ENCODE results near the gene GGA1.

GGA1 gene

GRCh38 chr22:37619991-37620390, 11.4 kb downstream of the GGA1 start:
- H3K27ac Mint-ChIP-seq = no peak overlapping the region
- H3K27me3 Mint-ChIP-seq (ENCODE audit: low read depth, poor library complexity) = no peaks in the 10 kb centered on the region
- DNase-seq = no peak
- H3K4me3 Mint-ChIP-seq = no peak overlapping the region
- H3K9me3 Mint-ChIP-seq = no peaks in the 10 kb centered on the region
- peaks cover 12% of the 10 kb centered on the region for H3K4me1 Mint-ChIP-seq
- peaks cover 24% of the 10 kb centered on the region for H3K36me3 Mint-ChIP-seq (ENCODE audit: low read depth)
- TF ChIP-seq CTCF (IDR thresholded peaks at IDR 0.05) = no peak

DNA sequence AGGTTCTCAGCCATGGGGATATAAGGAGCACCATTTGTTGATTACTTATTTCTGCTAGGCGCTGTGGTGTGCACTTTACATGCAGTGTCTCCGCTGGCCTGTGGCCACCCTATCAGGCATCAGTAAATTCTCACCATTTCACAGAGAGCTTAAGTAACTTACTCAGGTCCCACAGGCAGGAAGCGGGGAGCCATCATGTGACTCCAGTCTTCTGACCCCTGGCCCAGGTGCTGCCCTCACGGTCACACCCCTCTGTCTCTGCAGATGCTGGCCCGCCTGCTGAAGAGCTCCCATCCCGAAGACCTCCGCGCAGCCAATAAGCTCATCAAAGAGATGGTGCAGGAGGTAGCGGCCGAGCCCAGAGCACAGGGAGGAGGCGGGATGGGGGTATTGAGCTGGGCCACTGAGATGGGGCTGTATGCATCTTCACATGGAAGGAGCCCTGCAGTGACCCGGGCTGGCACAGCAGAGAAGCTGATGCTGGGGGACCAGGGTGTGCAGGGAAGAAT, 12.8 kb downstream of the GGA1 start:
- Mint-ChIP-seq H3K27ac (peak overlapping the region; percentile 64), H3K9me3 (no peaks in the 10 kb centered on the region), H3K36me3 (ENCODE audit: low read depth) (peaks cover 24% of the 10 kb centered on the region), H3K27me3 (ENCODE audit: low read depth, poor library complexity) (no peaks in the 10 kb centered on the region), H3K4me3 (no peak overlapping the region), H3K4me1 (peaks cover 16% of the 10 kb centered on the region)
- no peak for TF ChIP-seq CTCF (IDR thresholded peaks at IDR 0.05)
- no peak for DNase-seq

DNA sequence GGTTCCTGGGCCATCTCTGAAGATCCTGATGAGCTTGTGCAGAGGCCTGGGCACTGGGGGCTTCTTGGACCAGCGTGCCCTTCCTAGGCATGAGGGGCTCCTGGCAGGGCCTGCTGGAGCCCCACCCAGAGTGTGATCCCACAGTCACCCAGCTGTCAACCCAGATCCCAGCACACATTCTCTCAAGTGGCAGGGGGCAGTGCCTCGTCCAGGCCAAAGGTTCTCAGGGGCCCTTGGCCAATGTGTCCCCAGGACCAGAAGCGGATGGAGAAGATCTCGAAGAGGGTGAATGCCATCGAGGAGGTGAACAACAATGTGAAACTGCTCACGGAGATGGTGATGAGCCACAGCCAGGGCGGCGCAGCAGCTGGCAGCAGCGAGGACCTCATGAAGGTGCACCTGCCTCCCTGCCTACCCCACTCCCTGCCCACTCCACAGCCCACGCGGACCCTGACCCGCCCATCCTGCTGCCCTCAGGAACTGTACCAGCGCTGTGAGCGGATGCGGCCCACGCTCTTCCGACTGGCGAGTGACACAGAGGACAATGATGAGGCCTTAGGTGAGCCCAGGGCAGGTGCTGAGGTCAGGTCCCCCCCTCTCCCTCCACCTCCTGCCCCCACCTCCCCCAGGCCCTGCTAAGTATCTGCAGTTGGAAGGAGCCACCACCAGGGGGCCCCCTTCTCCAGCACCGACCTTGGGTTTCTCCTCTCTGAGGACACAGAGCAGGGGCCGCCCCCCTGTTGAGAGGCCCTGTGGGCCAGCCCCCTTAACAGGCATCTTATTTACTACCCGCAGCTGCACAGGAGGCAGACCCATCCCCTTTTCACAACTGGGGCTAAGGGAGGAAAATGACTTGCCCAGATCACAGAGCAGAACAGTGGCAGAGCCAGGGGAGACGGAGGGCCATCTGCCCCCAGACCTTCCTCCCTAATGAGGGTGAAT, 14.7 kb downstream of the GGA1 start:
- H3K27ac Mint-ChIP-seq = peak overlapping the region; percentile 77
- DNase-seq = peak; percentile 86
- peak; percentile 85 for TF ChIP-seq CTCF (IDR thresholded peaks at IDR 0.05)

DNA sequence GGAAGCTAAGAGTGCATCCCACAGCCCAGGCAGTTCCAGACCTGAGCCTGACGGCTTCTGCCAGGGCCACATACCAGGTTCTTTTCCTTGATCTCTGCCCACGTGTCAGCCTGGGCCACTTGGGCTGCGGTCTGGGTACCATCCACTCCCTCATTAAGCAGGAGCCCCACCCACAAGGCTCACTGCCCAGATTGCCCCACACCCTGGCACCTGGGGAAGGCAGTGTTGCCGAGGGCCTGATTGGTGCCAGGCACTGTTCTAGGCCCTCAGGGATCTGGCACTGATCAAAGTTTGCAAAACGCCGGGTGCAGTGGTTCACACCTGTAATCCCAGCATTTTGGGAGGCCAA, 15.4 kb downstream of the GGA1 start:
- peak overlapping the region; percentile 77 for H3K27ac Mint-ChIP-seq
- no peak for TF ChIP-seq CTCF (IDR thresholded peaks at IDR 0.05)

More for the DNA sequence above, 14.7 kb downstream of the GGA1 start:
- H3K36me3 Mint-ChIP-seq (ENCODE audit: low read depth) = peaks cover 16% of the 10 kb centered on the region
- H3K4me1 Mint-ChIP-seq = peaks cover 22% of the 10 kb centered on the region
- H3K4me3 Mint-ChIP-seq = no peak overlapping the region
- no peaks in the 10 kb centered on the region for H3K9me3 Mint-ChIP-seq
- no peaks in the 10 kb centered on the region for H3K27me3 Mint-ChIP-seq (ENCODE audit: low read depth, poor library complexity)

GRCh38 chr22:37624876-37625275, 16.2 kb downstream of the GGA1 start:
- H3K4me3 Mint-ChIP-seq = no peak overlapping the region
- no peak overlapping the region for H3K27ac Mint-ChIP-seq
- no peaks in the 10 kb centered on the region for H3K27me3 Mint-ChIP-seq (ENCODE audit: low read depth, poor library complexity)
- no peaks in the 10 kb centered on the region for H3K9me3 Mint-ChIP-seq
- no peak for TF ChIP-seq CTCF (IDR thresholded peaks at IDR 0.05)
- no peak for DNase-seq
- peaks cover 11% of the 10 kb centered on the region for H3K36me3 Mint-ChIP-seq (ENCODE audit: low read depth)
- peaks cover 22% of the 10 kb centered on the region for H3K4me1 Mint-ChIP-seq

More for the DNA sequence above, 15.4 kb downstream of the GGA1 start:
- peaks cover 11% of the 10 kb centered on the region for H3K36me3 Mint-ChIP-seq (ENCODE audit: low read depth)
- DNase-seq = no peak
- H3K27me3 Mint-ChIP-seq (ENCODE audit: low read depth, poor library complexity) = no peaks in the 10 kb centered on the region
- H3K4me3 Mint-ChIP-seq = no peak overlapping the region
- H3K9me3 Mint-ChIP-seq = no peaks in the 10 kb centered on the region
- H3K4me1 Mint-ChIP-seq = peaks cover 22% of the 10 kb centered on the region

Data from nephron progenitor cell (in vitro differentiated cells).